ENCODE data around the gene CDKN2D.
A peak's percentile ranks its signal among the peaks of the same experiment; 100 is the strongest.

The CDKN2D gene

DNA sequence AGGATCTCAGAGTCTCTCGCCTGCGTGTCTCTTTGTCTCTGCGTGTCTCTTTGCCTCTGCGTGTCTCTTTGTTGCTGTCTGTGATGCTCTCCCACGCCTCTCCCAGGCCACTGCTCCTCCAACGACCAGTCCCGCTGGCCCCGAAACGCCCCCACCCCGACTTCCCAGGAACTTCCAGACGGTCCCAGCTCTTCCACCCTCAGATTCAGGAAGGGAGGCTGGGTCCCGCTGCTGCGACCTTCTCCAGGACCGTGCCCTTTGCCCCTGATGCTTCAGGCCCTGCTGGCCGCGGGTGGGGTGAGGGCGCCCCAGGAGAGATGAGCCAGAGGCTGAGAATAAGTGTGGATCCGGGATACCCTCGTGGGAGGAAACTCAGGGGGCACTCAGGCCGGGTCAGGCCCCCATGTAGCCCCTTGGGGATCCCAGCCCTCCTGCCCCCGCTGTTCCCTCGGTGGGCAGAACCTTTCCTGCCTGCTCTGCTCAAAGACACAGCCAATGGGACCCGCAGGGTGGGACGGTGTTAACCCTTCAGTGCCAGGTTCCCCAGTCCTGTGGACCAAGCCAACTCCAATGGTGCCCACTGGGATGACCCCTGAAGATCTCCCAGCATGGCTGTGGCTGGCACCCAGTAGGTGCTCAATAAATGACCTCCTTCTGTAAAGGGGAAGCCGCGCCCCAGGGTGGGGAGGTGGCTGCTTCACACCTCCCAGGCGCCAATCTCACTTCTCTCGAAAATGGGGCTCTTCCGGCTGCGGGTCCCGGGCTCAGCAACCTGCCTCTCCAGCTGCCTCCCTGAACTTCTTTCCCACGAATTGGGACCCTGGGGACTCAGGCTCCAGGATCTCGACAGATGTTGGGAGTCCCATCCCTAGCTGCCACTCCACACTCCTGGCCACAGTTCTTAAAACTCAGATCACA lies 50.1 kb downstream of the CDKN2D start:
- DNase-seq = no peak

DNA sequence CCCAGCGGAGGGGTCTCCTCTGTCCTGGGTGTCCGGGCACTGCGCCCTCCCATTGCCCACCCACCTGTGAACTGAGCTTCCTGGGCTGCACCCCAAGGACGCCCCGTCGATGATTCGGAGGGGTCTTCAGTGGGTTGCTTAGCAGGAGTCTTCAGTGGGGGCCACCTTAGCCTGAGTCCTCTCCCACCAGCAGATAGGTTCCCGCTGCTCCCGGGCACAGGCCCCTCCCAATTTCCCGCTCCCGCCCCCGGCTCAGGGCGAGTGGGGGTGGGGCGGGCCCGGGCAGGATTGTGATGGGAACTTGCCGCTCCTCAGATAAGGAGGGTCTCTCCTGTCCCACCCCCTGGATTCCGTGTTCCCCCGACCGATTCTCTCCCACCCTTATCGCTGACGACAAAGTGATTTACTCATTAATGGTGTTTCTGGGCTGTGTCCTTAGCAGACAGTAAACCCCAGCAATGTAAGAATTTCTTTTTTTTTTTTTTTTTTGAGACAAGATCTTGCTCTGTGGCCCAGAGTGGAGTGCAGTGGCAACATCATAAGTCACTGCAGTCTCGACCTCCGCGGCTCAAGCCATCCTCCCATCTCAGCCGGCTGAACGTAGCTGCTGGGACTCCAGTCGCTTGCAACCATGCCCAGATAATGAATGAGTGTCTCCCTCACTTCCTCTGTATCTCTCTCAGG lies 50.9 kb downstream of the CDKN2D start:
- peak; percentile 18 for DNase-seq

DNA sequence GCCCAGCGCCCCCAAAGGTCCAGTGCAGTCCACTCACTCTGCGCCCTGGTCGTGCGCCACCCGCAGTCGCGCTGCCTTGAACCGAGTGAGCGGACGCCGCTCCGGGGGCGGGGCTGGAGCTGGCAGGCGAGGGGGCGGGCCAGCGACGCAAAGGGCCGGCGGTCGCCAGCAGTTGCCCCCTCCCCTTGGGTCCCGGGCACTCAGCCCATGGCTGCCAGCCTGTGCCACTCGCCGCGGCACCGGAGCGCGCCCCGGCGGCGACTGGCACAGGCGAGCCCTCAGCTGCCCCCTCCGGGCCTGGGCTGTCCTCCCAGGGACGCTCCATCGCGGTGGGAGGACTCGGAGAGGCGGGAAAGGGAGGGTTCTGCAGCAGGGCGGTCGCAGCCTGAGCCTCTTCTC lies 51.4 kb downstream of the CDKN2D start, which contains the start of gene S1PR5:
Gene S1PR5 (minus strand): TSS at position 87 of the 399 bp plus-strand sequence. CDS start 2,436 bp downstream, outside the sequence.
- no peak for DNase-seq

DNA sequence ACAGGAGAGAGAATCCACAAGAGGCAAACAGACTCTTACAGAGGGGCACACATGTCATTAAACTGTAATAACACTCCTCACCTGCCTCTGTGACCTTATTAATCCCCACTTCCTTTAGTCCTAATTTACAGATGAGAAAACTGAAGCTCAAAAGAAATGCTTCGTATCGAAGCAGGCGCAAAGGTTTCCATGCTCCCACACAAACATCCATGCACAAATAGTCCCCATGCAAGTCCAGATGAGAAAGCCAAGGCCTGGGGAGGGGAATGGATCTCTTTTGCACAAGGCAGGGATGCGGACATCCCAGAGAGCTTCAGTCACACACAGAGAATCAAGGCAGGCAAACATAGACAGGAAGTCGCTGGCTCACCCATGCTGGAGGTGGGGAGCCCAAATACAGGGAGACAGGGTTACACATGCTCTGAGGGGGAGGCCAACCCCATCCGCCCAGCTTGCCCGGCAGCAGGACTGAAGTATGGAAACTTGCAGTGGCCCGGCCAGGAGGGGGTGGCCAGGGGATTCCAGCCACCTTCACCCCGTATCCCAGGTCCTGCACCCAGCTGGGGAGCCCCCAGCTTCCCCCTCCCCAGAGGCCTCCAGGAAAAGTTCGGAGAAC lies 52.0 kb downstream of the CDKN2D start:
- DNase-seq = no peak

Measured in Kasumi-1 (cell line).